GM13976 (cell line): ENCODE measurements around the gene SLC5A9.
A peak's percentile ranks its signal among the peaks of the same experiment; 100 is the strongest.

ENCODE experiments used
- DNase-seq: peaks from one replicate; pipeline ENCODE4 v3.0.0; 2012; ENCODE audit warnings: low spot score
- CTCF ChIP-seq: IDR thresholded peaks from 2 replicates; pipeline ENCODE4 v1.5.1; 2012; ENCODE audit warnings: borderline replicate concordance, mild to moderate bottlenecking; ENCODE audit not compliant: insufficient read depth; ENCODE audit errors: extremely low read depth, missing control alignments, control extremely low read depth
- in situ Hi-C: fragments of 300-500 bp; cut with MboI; formaldehyde crosslinking; loops from one replicate; pipeline ENCODE4 v1.12.0; 2022; ENCODE audit warnings: low sequenced_read_pairs, mixed read lengths, inconsistent platforms; ENCODE audit not compliant: unreplicated experiment

SLC5A9 gene

GRCh38 chr1:48202030-48202752 lies 20.3 kb upstream of the SLC5A9 start:
- in situ Hi-C loops: loop anchor here (5.0 kb wide), 1 partner anchor 95 kb away; no protein-coding TSS in a partner anchor
- peak; percentile 51 for DNase-seq
- TF ChIP-seq CTCF: peak; percentile 83

- TF ChIP-seq CTCF: peak; percentile 31
- peak; percentile 39 for DNase-seq
- in situ Hi-C loops: loop anchor here (5.0 kb wide), 1 partner anchor 96 kb away; no protein-coding TSS in a partner anchor
Observed at GRCh38 chr1:48203287-48203900, 19.1 kb upstream of the SLC5A9 start.

- TF ChIP-seq CTCF: no peak
- no peak for DNase-seq
- in situ Hi-C loops: no loop called here
Observed at GRCh38 chr1:48205522-48205921, 17.0 kb upstream of the SLC5A9 start.

- DNase-seq: no peak
- in situ Hi-C loops: no loop called here
- no peak for TF ChIP-seq CTCF
Observed at GRCh38 chr1:48206371-48206770, 16.1 kb upstream of the SLC5A9 start.

GRCh38 chr1:48207131-48207530 lies 15.4 kb upstream of the SLC5A9 start:
- TF ChIP-seq CTCF: no peak
- in situ Hi-C loops: no loop called here
- no peak for DNase-seq

- TF ChIP-seq CTCF: no peak
- in situ Hi-C loops: no loop called here
- DNase-seq: no peak
Observed at GRCh38 chr1:48207536-48208075, 14.9 kb upstream of the SLC5A9 start.

- no peak for DNase-seq
- in situ Hi-C loops: no loop called here
- TF ChIP-seq CTCF: no peak
Observed at GRCh38 chr1:48208251-48208650, 14.3 kb upstream of the SLC5A9 start.
